ENCODE results near the gene PROM2.

DNA sequence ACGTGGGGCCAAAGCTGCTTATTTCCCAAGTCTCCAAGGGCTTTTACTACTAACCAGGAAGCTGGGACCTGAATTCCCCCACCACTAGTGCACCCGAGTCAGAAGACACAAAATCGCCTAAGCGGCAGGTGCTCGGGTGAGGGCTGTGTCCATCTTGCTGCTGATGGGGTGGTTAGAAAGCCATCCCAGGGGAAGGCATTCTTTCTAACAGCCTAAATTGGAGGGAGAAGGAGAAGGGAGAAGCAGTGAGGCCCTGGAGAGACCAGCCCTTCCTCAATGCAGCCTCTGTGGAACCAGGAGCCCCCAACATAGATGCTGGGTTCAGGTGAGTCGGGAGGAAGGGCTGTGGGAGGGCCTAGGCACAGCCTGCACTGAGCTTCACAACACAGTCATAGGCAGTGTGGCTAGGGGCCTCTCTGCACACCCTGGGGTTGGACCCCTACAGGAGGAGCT is 1.9 kb upstream of the PROM2 start:
- TF ChIP-seq, protein P1, sequence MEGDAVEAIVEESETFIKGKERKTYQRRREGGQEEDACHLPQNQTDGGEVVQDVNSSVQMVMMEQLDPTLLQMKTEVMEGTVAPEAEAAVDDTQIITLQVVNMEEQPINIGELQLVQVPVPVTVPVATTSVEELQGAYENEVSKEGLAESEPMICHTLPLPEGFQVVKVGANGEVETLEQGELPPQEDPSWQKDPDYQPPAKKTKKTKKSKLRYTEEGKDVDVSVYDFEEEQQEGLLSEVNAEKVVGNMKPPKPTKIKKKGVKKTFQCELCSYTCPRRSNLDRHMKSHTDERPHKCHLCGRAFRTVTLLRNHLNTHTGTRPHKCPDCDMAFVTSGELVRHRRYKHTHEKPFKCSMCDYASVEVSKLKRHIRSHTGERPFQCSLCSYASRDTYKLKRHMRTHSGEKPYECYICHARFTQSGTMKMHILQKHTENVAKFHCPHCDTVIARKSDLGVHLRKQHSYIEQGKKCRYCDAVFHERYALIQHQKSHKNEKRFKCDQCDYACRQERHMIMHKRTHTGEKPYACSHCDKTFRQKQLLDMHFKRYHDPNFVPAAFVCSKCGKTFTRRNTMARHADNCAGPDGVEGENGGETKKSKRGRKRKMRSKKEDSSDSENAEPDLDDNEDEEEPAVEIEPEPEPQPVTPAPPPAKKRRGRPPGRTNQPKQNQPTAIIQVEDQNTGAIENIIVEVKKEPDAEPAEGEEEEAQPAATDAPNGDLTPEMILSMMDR (IDR thresholded peaks at IDR 0.05; ENCODE audit: insufficient read depth, low read depth, low read length), result no peak
- TF ChIP-seq EZH2 (IDR thresholded peaks at IDR 0.05; ENCODE audit: insufficient read depth, low read length), result no peak
